ENCODE data around the gene NDUFS4.
"Not testable (repeated sequence)": the region's sequence is repeated elsewhere in the genome, so short reads cannot be mapped to it uniquely, and the experiment has no call there.

NDUFS4 gene

DNA sequence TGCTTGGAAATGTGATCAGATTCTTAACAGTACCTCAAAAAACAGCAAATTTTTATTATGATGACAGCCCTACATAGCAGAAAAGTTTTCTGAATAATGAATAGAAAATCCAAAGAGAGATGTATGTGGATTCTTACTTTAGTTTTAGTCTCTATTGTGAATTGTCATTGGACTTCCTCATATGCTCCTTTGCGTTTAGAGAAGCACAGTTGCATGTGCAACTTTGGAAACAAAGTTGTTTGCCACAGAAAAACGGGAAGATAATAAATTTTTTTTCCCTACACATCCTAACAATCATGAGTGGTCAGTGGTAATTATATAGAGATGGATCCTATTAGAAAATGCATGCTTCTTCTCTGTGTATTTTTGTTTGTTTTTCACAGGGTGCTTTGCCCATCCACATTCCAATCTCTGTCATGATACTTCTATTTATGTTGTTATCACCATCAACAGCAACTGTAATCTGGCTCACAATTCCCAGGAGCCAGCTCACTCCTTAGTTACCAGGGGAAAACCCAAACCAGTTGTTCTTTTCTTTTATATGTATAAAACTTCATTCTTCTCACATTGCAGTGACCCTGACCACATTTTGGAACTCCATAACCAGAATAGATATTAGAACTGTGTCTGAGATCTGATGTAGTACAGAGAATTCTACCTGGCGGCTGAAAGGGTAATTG lies 118.7 kb downstream of the NDUFS4 start:
- Histone ChIP-seq H3K9ac (ENCODE audit: low read length) (no peak overlapping the region), H3K9me3 (ENCODE audit: insufficient read depth, low read length) (no peaks in the 10 kb centered on the region)
- TF ChIP-seq EZH2phosphoT487 (IDR thresholded peaks at IDR 0.05; ENCODE audit: low read depth), result no peak
- TF ChIP-seq, protein P1, sequence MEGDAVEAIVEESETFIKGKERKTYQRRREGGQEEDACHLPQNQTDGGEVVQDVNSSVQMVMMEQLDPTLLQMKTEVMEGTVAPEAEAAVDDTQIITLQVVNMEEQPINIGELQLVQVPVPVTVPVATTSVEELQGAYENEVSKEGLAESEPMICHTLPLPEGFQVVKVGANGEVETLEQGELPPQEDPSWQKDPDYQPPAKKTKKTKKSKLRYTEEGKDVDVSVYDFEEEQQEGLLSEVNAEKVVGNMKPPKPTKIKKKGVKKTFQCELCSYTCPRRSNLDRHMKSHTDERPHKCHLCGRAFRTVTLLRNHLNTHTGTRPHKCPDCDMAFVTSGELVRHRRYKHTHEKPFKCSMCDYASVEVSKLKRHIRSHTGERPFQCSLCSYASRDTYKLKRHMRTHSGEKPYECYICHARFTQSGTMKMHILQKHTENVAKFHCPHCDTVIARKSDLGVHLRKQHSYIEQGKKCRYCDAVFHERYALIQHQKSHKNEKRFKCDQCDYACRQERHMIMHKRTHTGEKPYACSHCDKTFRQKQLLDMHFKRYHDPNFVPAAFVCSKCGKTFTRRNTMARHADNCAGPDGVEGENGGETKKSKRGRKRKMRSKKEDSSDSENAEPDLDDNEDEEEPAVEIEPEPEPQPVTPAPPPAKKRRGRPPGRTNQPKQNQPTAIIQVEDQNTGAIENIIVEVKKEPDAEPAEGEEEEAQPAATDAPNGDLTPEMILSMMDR (IDR thresholded peaks at IDR 0.05; ENCODE audit: low read depth, low read length), result no peak

DNA sequence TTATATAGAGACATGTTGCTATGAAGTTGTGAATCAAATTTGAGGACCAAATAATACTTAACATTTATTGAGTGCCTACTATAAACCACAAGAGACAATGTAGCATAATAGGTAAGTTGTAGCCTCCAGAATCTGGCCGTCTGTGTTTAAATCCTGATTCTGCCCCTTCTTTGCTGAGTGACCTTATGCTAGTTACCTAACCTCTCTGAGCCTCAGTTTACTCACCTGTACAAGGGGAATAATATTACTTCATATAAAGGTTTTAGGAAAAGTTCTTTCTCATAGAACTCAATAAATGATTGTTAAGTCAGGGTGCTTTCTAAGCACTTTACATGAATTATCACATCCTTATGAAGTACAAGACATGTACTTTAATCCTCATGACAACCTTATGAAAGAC lies 120.6 kb downstream of the NDUFS4 start:
- no peaks in the 10 kb centered on the region for H4K20me1 ChIP-seq (ENCODE audit: insufficient read depth, low read length)
- no peak overlapping the region for H3K4me3 ChIP-seq (ENCODE audit: low read length)
- H3K9ac ChIP-seq (ENCODE audit: low read length), result no peak overlapping the region
- H3K36me3 ChIP-seq (replicated peaks; ENCODE audit: low read depth, low read length), result no peaks in the 10 kb centered on the region
- TF ChIP-seq, protein P1 (IDR thresholded peaks at IDR 0.05; ENCODE audit: low read depth, low read length), result no peak
- TF ChIP-seq EZH2phosphoT487 (IDR thresholded peaks at IDR 0.05; ENCODE audit: low read depth), result no peak
- no peaks in the 10 kb centered on the region for H3K27me3 ChIP-seq (ENCODE audit: low read depth, low read length)
- H3K27ac ChIP-seq (ENCODE audit: low read length), result no peak overlapping the region
- H3K4me2 ChIP-seq (ENCODE audit: low read length), result no peak overlapping the region
- H2AFZ ChIP-seq (ENCODE audit: low read depth, low read length), result no peak overlapping the region
- H3K4me1 ChIP-seq (ENCODE audit: low read length), result no peaks in the 10 kb centered on the region
- H3K79me2 ChIP-seq (ENCODE audit: low read length), result no peaks in the 10 kb centered on the region
- no peaks in the 10 kb centered on the region for H3K9me3 ChIP-seq (ENCODE audit: insufficient read depth, low read length)

More for the DNA sequence above, 118.7 kb downstream of the NDUFS4 start:
- Histone ChIP-seq H3K36me3 (replicated peaks; ENCODE audit: low read depth, low read length) (no peaks in the 10 kb centered on the region), H3K4me2 (ENCODE audit: low read length) (no peak overlapping the region), H3K27ac (ENCODE audit: low read length) (no peak overlapping the region), H3K27me3 (ENCODE audit: low read depth, low read length) (no peaks in the 10 kb centered on the region), H3K79me2 (ENCODE audit: low read length) (no peaks in the 10 kb centered on the region), H4K20me1 (ENCODE audit: insufficient read depth, low read length) (no peaks in the 10 kb centered on the region), H3K4me1 (ENCODE audit: low read length) (no peaks in the 10 kb centered on the region), H2AFZ (ENCODE audit: low read depth, low read length) (no peak overlapping the region), H3K4me3 (ENCODE audit: low read length) (no peak overlapping the region)

DNA sequence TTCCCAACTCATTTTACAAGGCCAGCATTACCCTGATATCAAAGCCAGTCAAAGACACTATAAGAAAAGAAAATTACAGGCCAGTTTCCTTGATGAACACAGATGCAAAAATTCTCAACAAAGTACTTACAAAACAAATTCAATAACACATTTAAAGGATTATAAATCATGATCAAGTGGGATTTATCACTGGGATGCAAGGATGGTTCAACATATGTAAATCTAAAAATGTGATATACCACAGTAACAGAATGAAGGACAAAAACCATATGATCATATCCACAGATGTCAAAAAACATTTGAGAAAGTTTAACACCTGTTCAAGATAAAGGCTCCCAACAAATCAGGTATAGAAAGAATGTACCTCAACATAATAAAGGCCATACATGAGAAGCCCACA lies 130.6 kb downstream of the NDUFS4 start:
- no peaks in the 10 kb centered on the region for H3K79me2 ChIP-seq (ENCODE audit: low read length)
- TF ChIP-seq, protein P1 (IDR thresholded peaks at IDR 0.05; ENCODE audit: low read depth, low read length), result no peak
- no peak for TF ChIP-seq EZH2phosphoT487 (IDR thresholded peaks at IDR 0.05; ENCODE audit: low read depth)
- no peak overlapping the region for H3K4me3 ChIP-seq (ENCODE audit: low read length)
- no peaks in the 10 kb centered on the region for H3K27me3 ChIP-seq (ENCODE audit: low read depth, low read length)
- no peaks in the 10 kb centered on the region for H3K4me1 ChIP-seq (ENCODE audit: low read length)
- H3K9me3 ChIP-seq (ENCODE audit: insufficient read depth, low read length), result 0 out of 2 replicates have a peak, but pooled peaks cover 3% of the 10 kb centered on the region
- H3K36me3 ChIP-seq (replicated peaks; ENCODE audit: low read depth, low read length), result no peaks in the 10 kb centered on the region
- no peak overlapping the region for H3K9ac ChIP-seq (ENCODE audit: low read length)
- H3K27ac ChIP-seq (ENCODE audit: low read length), result no peak overlapping the region
- H4K20me1 ChIP-seq (ENCODE audit: insufficient read depth, low read length), result no peaks in the 10 kb centered on the region
- no peak overlapping the region for H2AFZ ChIP-seq (ENCODE audit: low read depth, low read length)
- no peak overlapping the region for H3K4me2 ChIP-seq (ENCODE audit: low read length)

DNA sequence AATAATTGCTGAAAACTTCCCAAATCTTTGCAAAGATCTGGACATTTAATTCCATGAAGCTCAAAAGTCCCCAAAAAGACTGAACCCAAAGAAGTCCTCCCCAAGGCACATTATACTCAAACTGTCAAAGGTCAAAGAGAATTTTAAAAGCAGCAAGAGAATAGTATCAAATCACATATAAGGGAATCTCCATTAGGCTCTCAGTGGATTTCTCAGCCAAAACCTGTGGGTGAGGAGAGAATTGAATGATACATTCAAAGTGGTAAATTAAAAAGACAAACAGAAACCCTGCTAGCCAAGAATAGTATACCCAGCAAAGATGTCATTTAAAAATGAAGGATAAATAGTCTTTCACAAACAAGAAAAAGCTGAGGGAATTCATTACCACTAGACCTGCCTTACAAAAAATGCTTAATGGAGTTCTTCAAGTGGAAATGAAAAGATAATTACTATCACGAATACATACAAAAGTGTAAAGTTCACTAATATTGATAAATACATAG lies 134.1 kb downstream of the NDUFS4 start:
- Histone ChIP-seq H3K27me3 (ENCODE audit: low read depth, low read length) (no peaks in the 10 kb centered on the region), H3K4me1 (ENCODE audit: low read length) (no peaks in the 10 kb centered on the region), H3K9ac (ENCODE audit: low read length) (no peak overlapping the region), H4K20me1 (ENCODE audit: insufficient read depth, low read length) (no peaks in the 10 kb centered on the region), H3K4me3 (ENCODE audit: low read length) (no peak overlapping the region), H3K36me3 (replicated peaks; ENCODE audit: low read depth, low read length) (no peaks in the 10 kb centered on the region), H3K27ac (ENCODE audit: low read length) (no peak overlapping the region), H3K4me2 (ENCODE audit: low read length) (no peak overlapping the region), H3K79me2 (ENCODE audit: low read length) (no peaks in the 10 kb centered on the region), H3K9me3 (ENCODE audit: insufficient read depth, low read length) (0 out of 2 replicates have a peak, but pooled peaks cover 3% of the 10 kb centered on the region), H2AFZ (ENCODE audit: low read depth, low read length) (no peak overlapping the region)
- TF ChIP-seq, protein P1 (IDR thresholded peaks at IDR 0.05; ENCODE audit: low read depth, low read length), result no peak
- TF ChIP-seq EZH2phosphoT487 (IDR thresholded peaks at IDR 0.05; ENCODE audit: low read depth), result no peak

DNA sequence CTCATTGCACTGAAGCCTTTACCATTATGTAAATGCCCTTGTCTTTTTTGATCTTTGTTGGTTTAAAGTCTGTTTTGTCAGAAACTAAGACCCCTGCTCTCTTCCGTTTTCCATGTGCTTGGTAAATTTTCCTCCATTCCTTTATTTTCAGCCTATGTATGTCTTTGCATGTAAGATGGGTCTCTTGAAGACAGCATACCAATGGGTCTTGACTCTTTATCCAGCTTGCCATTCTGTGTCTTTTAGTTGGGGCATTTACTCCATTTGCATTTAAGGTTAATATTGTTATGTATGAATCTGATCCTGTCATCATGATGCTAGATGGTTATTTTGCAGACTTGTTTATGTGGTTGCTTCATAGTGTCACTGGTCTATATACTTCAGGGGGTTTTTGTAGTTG lies 150.0 kb downstream of the NDUFS4 start:
- not testable (repeated sequence) for H2AFZ ChIP-seq (ENCODE audit: low read depth, low read length); H3K9me3 ChIP-seq (ENCODE audit: insufficient read depth, low read length); H3K4me2 ChIP-seq (ENCODE audit: low read length); H3K4me3 ChIP-seq (ENCODE audit: low read length); H3K9ac ChIP-seq (ENCODE audit: low read length); H3K79me2 ChIP-seq (ENCODE audit: low read length); H3K36me3 ChIP-seq (replicated peaks; ENCODE audit: low read depth, low read length); H3K27me3 ChIP-seq (ENCODE audit: low read depth, low read length); H3K4me1 ChIP-seq (ENCODE audit: low read length); H3K27ac ChIP-seq (ENCODE audit: low read length); H4K20me1 ChIP-seq (ENCODE audit: insufficient read depth, low read length)

All from OCI-LY3 (cell line).